Stomach (tissue), 9 donors: ENCODE results near the gene NR6A1. TPM values are rescaled to one million over a fixed set of nuclear protein-coding genes. Genes with fewer than 3 reads are reported as not detected.

Source experiments
- DNase-seq, 2 donors: peaks; one replicate each; pipeline versions ENCODE4 v3.0.0 to v3.0.0-alpha.2; 2013 to 2019
- H3K27ac ChIP-seq, 5 donors: fragments of 200-600 bp in 4 of 5; sonication (generic) in 4 of 5; one replicate each; pipeline ENCODE4 v1.5.1; 2013 to 2019; ENCODE audit warnings: mild to moderate bottlenecking in 1 of 5, moderate library complexity in 1 of 5
- H3K27me3 ChIP-seq, 3 donors: fragments of 200-600 bp; sonication (generic); one replicate each; pipeline ENCODE4 v1.5.1; 2017 to 2019; ENCODE audit warnings: mixed run types in 1 of 3
- H3K36me3 ChIP-seq, 4 donors: fragments of 200-600 bp; sonication (generic); 1 replicate in 3 of 4; 2 replicates in 1 of 4; pipeline ENCODE4 v1.5.1; 2016 to 2019
- H3K4me1 ChIP-seq, 4 donors: fragments of 200-600 bp; sonication (generic); one replicate each; pipeline ENCODE4 v1.5.1; 2016 to 2019
- H3K4me3 ChIP-seq, 4 donors: fragments of 200-600 bp; sonication (generic) in 3 of 4; one replicate each; pipeline ENCODE4 v1.5.1; 2016 to 2019; ENCODE audit warnings: mild to moderate bottlenecking in 1 of 4
- H3K9me3 ChIP-seq, 4 donors: fragments of 200-600 bp; sonication (generic); one replicate each; pipeline ENCODE4 v1.5.1; 2016 to 2019
- EP300 ChIP-seq: sonication (generic); formaldehyde crosslinking; IDR thresholded peaks from one replicate; pipeline ENCODE4 v1.6.1; 2017; ENCODE audit warnings: antibody characterized with exemption
- POLR2A ChIP-seq, 4 donors: fragments of 450-650 bp; IDR thresholded peaks; one replicate each; pipeline ENCODE4 v1.6.1; 2016; ENCODE audit warnings: antibody characterized with exemption in 4 of 4, control low read depth in 2 of 4, mild to moderate bottlenecking in 1 of 4, moderate library complexity in 1 of 4
- POLR2AphosphoS5 ChIP-seq, 3 donors: sonication (generic); formaldehyde crosslinking; IDR thresholded peaks; one replicate each; pipeline ENCODE4 v1.6.1; 2016; ENCODE audit warnings: antibody characterized with exemption in 3 of 3
- WGBS, 5 donors: extraction: QIAGEN DNeasy Blood & Tissue Kit in 3 of 5; methylation state at CpG; one replicate each; pipeline versions ENCODE4 v1.1.5 to v1.1.7; 2013 to 2018; 5-methylcytosine and 5-hydroxymethylcytosine counted together
- intact Hi-C: fragments of 100-400 bp; cut with DNase I; formaldehyde crosslinking; loops from one replicate; pipeline ENCODE4 v1.15.1; 2023; ENCODE audit warnings: low total_unique reads
- polyA plus RNA-seq, 3 donors: library from polyadenylated mRNA; stranded (reverse); fragments of 200-250 nt; gene quantifications; one replicate each; pipeline ENCODE4 v1.2.3, GENCODE V29; 2013
- total RNA-seq, 5 donors: library from RNA; depleted of rRNA; stranded (reverse); fragments of >200 nt; gene quantifications; one replicate each; pipeline versions ENCODE4 v1.1.0 to v1.2.3, GENCODE V29; 2014 to 2016
- TF ChIP-seq, protein P1 (sequence below), 7 experiments: fragments of 450-650 bp in 4 of 7; fragments of 200-600 bp in 3 of 7; sonication (generic) in 3 of 7; IDR thresholded peaks; one replicate each; pipeline ENCODE4 v1.5.1; 2016 to 2019; ENCODE audit warnings: antibody characterized with exemption in 7 of 7, control low read depth in 2 of 7, mild to moderate bottlenecking in 1 of 7
- donor health status: healthy with polysubstance abuse.
- donor health status: Bipolar disorder and iron deficiency.
- donor health status: healthy.

The NR6A1 gene
- total and polyA plus RNA-seq, 8 donors = 0.15 to 3.2 (median 1.5) TPM; not detected in 1

DNA sequence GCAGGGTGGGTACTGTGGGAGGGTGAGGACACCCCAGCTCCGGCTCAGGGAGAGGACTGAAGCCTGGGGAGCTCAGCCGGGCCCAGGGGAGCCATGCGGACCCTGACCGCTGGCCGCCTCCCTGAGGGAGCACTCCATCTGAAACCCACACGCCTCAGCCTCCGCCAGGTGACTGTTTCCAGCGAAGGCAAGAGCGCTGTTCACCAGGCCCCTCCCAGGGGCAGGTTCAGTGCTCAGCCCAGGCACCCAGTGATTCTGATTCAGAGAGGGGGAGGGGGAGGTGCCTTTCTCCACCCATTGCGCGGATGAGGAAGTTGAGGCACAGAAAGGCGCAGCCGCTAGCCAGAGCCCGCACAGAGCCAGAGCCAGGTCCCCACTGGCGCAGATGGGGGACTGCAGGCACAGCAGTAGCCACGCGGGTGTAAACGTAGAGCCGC, 293.9 kb downstream of the NR6A1 start:
- DNase-seq = peak in 1 of 2 donors; percentile 34
- H3K27me3 ChIP-seq = peaks cover 23 to 94% (median 65%) of the 10 kb centered on the region in 3 donors
- H3K4me1 ChIP-seq = peaks cover 7 to 14% (median 11%) of the 10 kb centered on the region in 4 donors
- no peak for TF ChIP-seq POLR2AphosphoS5 (IDR thresholded peaks at IDR 0.05)
- intact Hi-C loops = no loop called here
- no peak overlapping the region for H3K27ac ChIP-seq
- H3K4me3 ChIP-seq = peak overlapping the region in 2 of 4 donors; percentile 18 to 24
- no peaks in the 10 kb centered on the region for H3K36me3 ChIP-seq
- no peaks in the 10 kb centered on the region for H3K9me3 ChIP-seq
- whole genome bisulfite sequencing, 5 donors = 29 to 44% (median 30%) methylated on average over 9 to 19 of the region's 19 CpGs

DNA sequence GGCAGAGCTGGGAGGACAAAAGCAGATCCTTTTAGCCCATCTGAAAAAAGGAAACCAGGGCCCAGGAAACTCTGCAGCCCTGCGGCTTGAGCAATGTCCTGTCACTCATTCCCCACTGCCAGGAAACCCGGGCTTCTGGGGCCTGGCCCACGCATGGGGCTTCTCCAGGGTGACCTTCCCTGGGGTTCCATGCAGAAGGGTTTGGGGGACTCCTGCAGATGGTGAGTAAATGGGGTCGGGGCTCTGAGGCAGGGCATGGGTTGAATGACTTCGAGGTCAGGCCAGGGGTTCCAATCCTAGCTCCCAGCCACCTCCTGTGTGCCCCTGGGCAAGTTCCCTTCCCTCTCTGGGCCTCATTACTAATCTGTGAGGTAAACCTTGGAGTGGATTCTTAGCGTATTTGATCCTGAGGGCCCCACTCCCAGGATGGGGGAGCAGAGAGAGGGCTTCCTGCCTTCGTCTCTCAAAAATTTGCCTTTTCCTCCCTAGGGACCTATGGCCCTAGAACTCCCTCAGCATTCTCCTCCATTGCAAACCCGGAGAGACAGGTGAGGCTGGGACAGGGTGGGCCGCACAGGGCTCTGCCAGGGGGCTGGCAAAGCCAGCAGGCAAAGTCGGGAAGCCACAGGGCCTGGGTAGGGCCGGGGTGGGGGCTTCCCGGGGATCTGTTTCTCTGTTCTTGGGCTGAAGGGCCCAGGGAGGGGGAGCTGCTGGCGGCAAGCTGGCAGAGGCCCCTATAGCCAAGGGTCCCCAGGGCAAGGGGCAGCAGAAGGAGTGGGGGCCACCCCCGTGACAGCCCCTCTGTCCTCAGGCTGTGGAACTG, 295.0 kb downstream of the NR6A1 start:
- TF ChIP-seq POLR2A (IDR thresholded peaks at IDR 0.05) (no peak), POLR2AphosphoS5 (IDR thresholded peaks at IDR 0.05) (no peak), EP300 (no peak)
- TF ChIP-seq, protein P1, sequence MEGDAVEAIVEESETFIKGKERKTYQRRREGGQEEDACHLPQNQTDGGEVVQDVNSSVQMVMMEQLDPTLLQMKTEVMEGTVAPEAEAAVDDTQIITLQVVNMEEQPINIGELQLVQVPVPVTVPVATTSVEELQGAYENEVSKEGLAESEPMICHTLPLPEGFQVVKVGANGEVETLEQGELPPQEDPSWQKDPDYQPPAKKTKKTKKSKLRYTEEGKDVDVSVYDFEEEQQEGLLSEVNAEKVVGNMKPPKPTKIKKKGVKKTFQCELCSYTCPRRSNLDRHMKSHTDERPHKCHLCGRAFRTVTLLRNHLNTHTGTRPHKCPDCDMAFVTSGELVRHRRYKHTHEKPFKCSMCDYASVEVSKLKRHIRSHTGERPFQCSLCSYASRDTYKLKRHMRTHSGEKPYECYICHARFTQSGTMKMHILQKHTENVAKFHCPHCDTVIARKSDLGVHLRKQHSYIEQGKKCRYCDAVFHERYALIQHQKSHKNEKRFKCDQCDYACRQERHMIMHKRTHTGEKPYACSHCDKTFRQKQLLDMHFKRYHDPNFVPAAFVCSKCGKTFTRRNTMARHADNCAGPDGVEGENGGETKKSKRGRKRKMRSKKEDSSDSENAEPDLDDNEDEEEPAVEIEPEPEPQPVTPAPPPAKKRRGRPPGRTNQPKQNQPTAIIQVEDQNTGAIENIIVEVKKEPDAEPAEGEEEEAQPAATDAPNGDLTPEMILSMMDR (IDR thresholded peaks at IDR 0.05) = no peak
- Histone ChIP-seq H3K36me3 (no peaks in the 10 kb centered on the region), H3K9me3 (no peaks in the 10 kb centered on the region), H3K27ac (no peak overlapping the region), H3K4me1 (peaks cover 7 to 14% (median 11%) of the 10 kb centered on the region in 4 donors), H3K27me3 (peaks cover 23 to 92% (median 63%) of the 10 kb centered on the region in 3 donors), H3K4me3 (no peak overlapping the region)
- intact Hi-C loops = no loop called here
- WGBS, 5 donors = 60 to 74% (median 72%) methylated on average over 12 to 14 of the region's 14 CpGs
- DNase-seq = no peak

DNA sequence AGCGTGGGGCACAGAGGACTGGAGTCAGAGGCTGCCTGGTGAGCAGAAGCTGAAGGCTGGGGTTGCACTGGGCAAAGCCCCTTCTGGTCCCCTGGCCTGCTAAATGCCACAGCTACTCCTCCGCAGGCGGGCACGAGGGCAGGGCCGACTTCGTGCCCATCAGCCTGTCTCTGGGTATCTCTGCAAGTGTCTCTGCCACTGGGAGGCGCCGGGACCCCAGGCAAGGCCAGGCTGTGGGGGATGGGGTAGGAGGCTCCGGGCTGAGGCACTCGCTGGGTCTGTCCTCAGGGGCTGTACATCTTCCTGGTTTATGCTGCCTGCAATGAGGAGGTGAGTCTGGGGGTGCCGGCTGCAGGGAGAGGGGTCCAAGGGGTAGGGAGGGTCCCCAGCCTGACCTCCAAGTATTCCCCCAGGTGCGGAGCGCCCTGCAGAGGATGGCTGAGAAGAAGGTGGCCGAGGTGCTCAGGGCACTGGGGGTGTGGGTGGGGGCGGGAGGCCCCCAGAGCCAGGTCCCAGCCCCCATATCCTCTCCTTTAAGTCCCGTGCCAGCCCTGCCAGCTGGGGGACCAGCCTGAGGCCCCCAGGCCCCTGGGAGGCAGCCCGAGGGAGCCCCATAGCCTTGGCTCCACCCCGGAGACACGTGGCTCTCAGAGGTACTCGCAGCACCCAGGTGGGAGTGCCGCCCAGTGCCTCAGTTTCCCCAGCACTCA, 295.8 kb downstream of the NR6A1 start:
- H3K4me3 ChIP-seq = no peak overlapping the region
- peaks cover 23 to 92% (median 56%) of the 10 kb centered on the region in 3 donors for H3K27me3 ChIP-seq
- no peak overlapping the region for H3K27ac ChIP-seq
- 61 to 75% (median 71%) methylated on average over 13 to 21 of the region's 21 CpGs for WGBS, 5 donors
- no peaks in the 10 kb centered on the region for H3K36me3 ChIP-seq
- no peak for TF ChIP-seq EP300
- TF ChIP-seq, protein P1 (IDR thresholded peaks at IDR 0.05) = no peak
- TF ChIP-seq POLR2A (IDR thresholded peaks at IDR 0.05) = no peak
- no peak for TF ChIP-seq POLR2AphosphoS5 (IDR thresholded peaks at IDR 0.05)
- H3K4me1 ChIP-seq = peaks cover 7 to 14% (median 11%) of the 10 kb centered on the region in 4 donors
- DNase-seq = no peak
- intact Hi-C loops = no loop called here
- H3K9me3 ChIP-seq = no peaks in the 10 kb centered on the region

DNA sequence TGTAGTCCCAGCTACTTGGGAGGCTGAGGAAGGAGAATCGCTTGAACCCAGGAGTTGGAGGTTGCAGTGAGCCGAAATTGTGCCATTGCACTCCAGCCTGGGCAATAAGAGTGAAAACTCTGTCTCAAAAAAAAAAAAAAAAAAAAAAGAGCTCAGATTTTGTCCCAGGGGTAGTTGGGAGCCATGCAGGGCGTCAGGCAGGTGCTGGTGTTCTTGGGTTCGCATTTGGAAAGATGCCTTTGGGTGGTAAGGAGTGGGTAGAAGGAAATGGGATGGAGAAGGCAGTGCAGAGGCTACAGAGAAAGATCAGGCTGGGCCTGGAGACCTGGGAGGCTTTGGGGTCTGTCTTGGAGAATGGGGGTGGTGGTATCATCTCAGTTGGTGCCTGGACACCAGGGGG, 297.0 kb downstream of the NR6A1 start:
- DNase-seq = no peak

More for the DNA sequence above, 297.0 kb downstream of the NR6A1 start:
- H3K4me3 ChIP-seq = no peak overlapping the region
- H3K36me3 ChIP-seq = no peaks in the 10 kb centered on the region
- peaks cover 18 to 91% (median 45%) of the 10 kb centered on the region in 3 donors for H3K27me3 ChIP-seq
- WGBS, 5 donors = 62 to 89% (median 74%) methylated on average over 4 of the region's 4 CpGs
- no peaks in the 10 kb centered on the region for H3K9me3 ChIP-seq
- intact Hi-C loops = no loop called here
- peaks cover 7 to 14% (median 11%) of the 10 kb centered on the region in 4 donors for H3K4me1 ChIP-seq
- no peak overlapping the region for H3K27ac ChIP-seq
- no peak for TF ChIP-seq POLR2AphosphoS5 (IDR thresholded peaks at IDR 0.05)
- no peak for TF ChIP-seq EP300
- TF ChIP-seq, protein P1 (IDR thresholded peaks at IDR 0.05) = no peak
- no peak for TF ChIP-seq POLR2A (IDR thresholded peaks at IDR 0.05)
